Neural cell (in vitro differentiated cells): Measurements from ENCODE around the gene CIB1.
A peak's percentile ranks its signal among the peaks of the same experiment; 100 is the strongest.

Experiments used
- CTCF ChIP-seq: fragments of 450-650 bp; IDR thresholded peaks from 2 replicates; pipeline ENCODE4 v1.5.1; 2014; ENCODE audit warnings: antibody characterized with exemption, mild to moderate bottlenecking, moderate library complexity; ENCODE audit not compliant: poor library complexity, severe bottlenecking
- EP300 ChIP-seq: fragments of 450-650 bp; conservative IDR thresholded peaks from 2 replicates; pipeline ENCODE4 v1.6.1; 2014; ENCODE audit warnings: antibody characterized with exemption, mild to moderate bottlenecking, moderate library complexity; ENCODE audit not compliant: poor library complexity, severe bottlenecking
- EZH2 ChIP-seq: fragments of 200-600, 300-800 bp; shearing (Covaris generic), sonication (generic); IDR thresholded peaks from 2 replicates; pipeline ENCODE4 v1.6.1; 2014; ENCODE audit warnings: antibody characterized with exemption, low read length, borderline replicate concordance, mild to moderate bottlenecking; ENCODE audit not compliant: insufficient read depth, poor library complexity, severe bottlenecking
- MXI1 ChIP-seq: fragments of 450-650 bp; conservative IDR thresholded peaks from 2 replicates; pipeline ENCODE4 v1.6.1; 2014; ENCODE audit warnings: antibody characterized with exemption, mild to moderate bottlenecking; ENCODE audit not compliant: poor library complexity, severe bottlenecking
- POLR2AphosphoS5 ChIP-seq: IDR thresholded peaks from 2 replicates; pipeline ENCODE4 v1.6.1; 2012
- RAD21 ChIP-seq: fragments of 450-650 bp; conservative IDR thresholded peaks from 2 replicates; pipeline ENCODE4 v1.6.1; 2014; ENCODE audit warnings: antibody characterized with exemption, mild to moderate bottlenecking, moderate library complexity
- REST ChIP-seq: IDR thresholded peaks from 2 replicates; pipeline ENCODE4 v1.6.1; 2012; ENCODE audit warnings: borderline replicate concordance
- SMC3 ChIP-seq: fragments of 450-650 bp; conservative IDR thresholded peaks from 2 replicates; pipeline ENCODE4 v1.6.1; 2014; ENCODE audit warnings: antibody characterized with exemption, mild to moderate bottlenecking, moderate library complexity; ENCODE audit not compliant: poor library complexity
- TAF1 ChIP-seq: IDR thresholded peaks from 2 replicates; pipeline ENCODE4 v1.6.1; 2012; ENCODE audit warnings: low read depth

GRCh38 chr15:90234096-90234988, 601 bp upstream of the CIB1 start, which contains the start of gene GDPGP1:
- TF ChIP-seq CTCF (no peak), POLR2AphosphoS5 (peak; percentile 94), EZH2 (no peak), REST (peak; percentile 24), EP300 (peak; percentile 38), MXI1 (peak; percentile 68), RAD21 (peak; percentile 46), SMC3 (peak; percentile 49), TAF1 (peak; percentile 60)
